Tibial nerve (tissue), 4 donors: ENCODE measurements around the gene LANCL2. TPM values are rescaled to one million over a fixed set of nuclear protein-coding genes. Genes with fewer than 3 reads are reported as not detected.

Experiments
- DNase-seq, 2 donors: peaks; one replicate each; pipeline ENCODE4 v3.0.0-alpha.2; 2019; ENCODE audit warnings: low spot score in 2 of 2
- H3K27ac ChIP-seq, 4 donors: fragments of 200-600 bp; sonication (generic) in 3 of 4; one replicate each; pipeline ENCODE4 v1.5.1; 2017 to 2019; ENCODE audit warnings: mild to moderate bottlenecking in 1 of 4
- H3K27me3 ChIP-seq, 2 donors: fragments of 200-600 bp; sonication (generic) in 1 of 2; one replicate each; pipeline versions ENCODE4 v1.5.1 to v1.6.0; 2017 to 2019
- H3K36me3 ChIP-seq, 3 donors: fragments of 200-600 bp; sonication (generic); one replicate each; pipeline ENCODE4 v1.5.1; 2018 to 2019
- H3K4me1 ChIP-seq, 4 donors: fragments of 200-600 bp; sonication (generic) in 3 of 4; one replicate each; pipeline ENCODE4 v1.5.1; 2017 to 2019
- H3K4me3 ChIP-seq, 4 donors: fragments of 200-600 bp; sonication (generic) in 3 of 4; one replicate each; pipeline ENCODE4 v1.5.1; 2017 to 2019; ENCODE audit warnings: mild to moderate bottlenecking in 1 of 4, moderate library complexity in 1 of 4
- H3K9me3 ChIP-seq, 4 donors: fragments of 200-600 bp; sonication (generic) in 3 of 4; one replicate each; pipeline ENCODE4 v1.5.1; 2017 to 2019
- CTCF ChIP-seq, 5 experiments: fragments of 200-600 bp in 3 of 5; fragments of 450-650 bp in 2 of 5; sonication (generic) in 3 of 5; IDR thresholded peaks; one replicate each; pipeline ENCODE4 v1.5.1; 2016 to 2019; ENCODE audit warnings: antibody characterized with exemption in 5 of 5, mild to moderate bottlenecking in 3 of 5, moderate library complexity in 2 of 5
- EP300 ChIP-seq, 2 donors: sonication (generic); formaldehyde crosslinking; IDR thresholded peaks; one replicate each; pipeline ENCODE4 v1.6.1; 2017; ENCODE audit warnings: antibody characterized with exemption in 2 of 2, mild to moderate bottlenecking in 1 of 2
- POLR2A ChIP-seq, 2 donors: fragments of 450-650 bp; IDR thresholded peaks; one replicate each; pipeline ENCODE4 v1.6.1; 2017; ENCODE audit warnings: antibody characterized with exemption in 2 of 2, mild to moderate bottlenecking in 2 of 2, moderate library complexity in 2 of 2
- WGBS, 2 donors: methylation state at CpG; one replicate each; pipeline ENCODE4 v1.1.5; 2018; 5-methylcytosine and 5-hydroxymethylcytosine counted together
- total RNA-seq, 4 donors: library from RNA; depleted of rRNA; stranded (reverse); fragments of >200 nt; gene quantifications; one replicate each; pipeline ENCODE4 v1.1.0, GENCODE V29; 2016

The LANCL2 gene
- total RNA-seq, 4 donors from 2014 or later = 6.6 to 17.9 (median 12.6) TPM

GRCh38 chr7:55335786-55336185, 29.4 kb upstream of the LANCL2 start:
- H3K9me3 ChIP-seq = no peaks in the 10 kb centered on the region
- no peaks in the 10 kb centered on the region for H3K36me3 ChIP-seq
- no peak overlapping the region for H3K27ac ChIP-seq
- H3K27me3 ChIP-seq = no peaks in the 10 kb centered on the region
- H3K4me3 ChIP-seq = no peak overlapping the region
- TF ChIP-seq CTCF (IDR thresholded peaks at IDR 0.05) (no peak), POLR2A (IDR thresholded peaks at IDR 0.05) (no peak), EP300 (IDR thresholded peaks at IDR 0.05) (no peak)
- WGBS, 2 donors = 82% methylated on average over 5 of the region's 5 CpGs
- no peaks in the 10 kb centered on the region for H3K4me1 ChIP-seq
- DNase-seq = no peak

- TF ChIP-seq EP300 (IDR thresholded peaks at IDR 0.05) (no peak), CTCF (IDR thresholded peaks at IDR 0.05) (no peak)
- Histone ChIP-seq H3K4me1 (no peaks in the 10 kb centered on the region), H3K27me3 (no peaks in the 10 kb centered on the region), H3K27ac (no peak overlapping the region), H3K36me3 (no peaks in the 10 kb centered on the region), H3K9me3 (no peaks in the 10 kb centered on the region), H3K4me3 (no peak overlapping the region)
- WGBS, 2 donors = 69 to 73% methylated on average over 3 of the region's 3 CpGs
- no peak for DNase-seq
These were observed 28.6 kb upstream of the LANCL2 start for GRCh38 chr7:55336540-55336939.

- no peaks in the 10 kb centered on the region for H3K27me3 ChIP-seq
- no peaks in the 10 kb centered on the region for H3K36me3 ChIP-seq
- H3K9me3 ChIP-seq = peaks cover 0 to 6% (median 0%) of the 10 kb centered on the region in 4 donors
- H3K27ac ChIP-seq = no peak overlapping the region
- no peak for DNase-seq
- no peak overlapping the region for H3K4me3 ChIP-seq
- WGBS, 2 donors = 72 to 79% methylated on average over 8 of the region's 8 CpGs
- H3K4me1 ChIP-seq = no peaks in the 10 kb centered on the region
- TF ChIP-seq EP300 (IDR thresholded peaks at IDR 0.05) = no peak
- no peak for TF ChIP-seq POLR2A (IDR thresholded peaks at IDR 0.05)
- TF ChIP-seq CTCF (IDR thresholded peaks at IDR 0.05) = no peak
These were observed 25.8 kb upstream of the LANCL2 start for GRCh38 chr7:55339033-55340000.

GRCh38 chr7:55342216-55342871, 22.8 kb upstream of the LANCL2 start:
- Histone ChIP-seq H3K4me3 (no peak overlapping the region), H3K36me3 (no peaks in the 10 kb centered on the region), H3K9me3 (peaks cover 0 to 11% (median 0%) of the 10 kb centered on the region in 4 donors), H3K27ac (no peak overlapping the region), H3K27me3 (peaks cover 0 to 4% of the 10 kb centered on the region in 2 donors), H3K4me1 (no peaks in the 10 kb centered on the region)
- no peak for DNase-seq
- TF ChIP-seq CTCF (IDR thresholded peaks at IDR 0.05) (no peak), EP300 (IDR thresholded peaks at IDR 0.05) (no peak), POLR2A (IDR thresholded peaks at IDR 0.05) (no peak)
- 93 to 94% methylated on average over 25 to 27 of the region's 27 CpGs for WGBS, 2 donors
